H1 (cell line): ENCODE measurements around the gene CMIP. TPM values are rescaled to one million over a fixed set of nuclear protein-coding genes. Genes with fewer than 3 reads are reported as not detected.

Experiments used
- EZH2 ChIP-seq: fragments of 200-600 bp; sonication (generic); IDR thresholded peaks from 2 replicates; pipeline ENCODE4 v1.7.1; 2012; ENCODE audit warnings: low read depth, mild to moderate bottlenecking, moderate library complexity, low read length, inconsistent platforms; ENCODE audit not compliant: severe bottlenecking
- FOSL1 ChIP-seq: IDR thresholded peaks from 2 replicates; pipeline ENCODE4 v1.6.1; 2011; ENCODE audit warnings: mild to moderate bottlenecking, low read depth, low read length, moderate library complexity; ENCODE audit not compliant: insufficient read depth
- GABPA ChIP-seq: IDR thresholded peaks from 2 replicates; pipeline ENCODE4 v1.6.1; 2011; ENCODE audit warnings: mild to moderate bottlenecking, low read length, moderate library complexity, borderline replicate concordance; ENCODE audit not compliant: insufficient read depth
- HDAC2 ChIP-seq, 2 experiments: fragments of 300-600 bp in 1 of 2; sonication (generic) in 1 of 2; IDR thresholded peaks; 2 replicates each; pipeline ENCODE4 v1.6.1; 2011 to 2012; ENCODE audit warnings: low read depth in 2 of 2, low read length in 2 of 2, mild to moderate bottlenecking in 2 of 2, moderate library complexity in 2 of 2, borderline replicate concordance in 1 of 2, inconsistent platforms in 1 of 2
- NRF1 ChIP-seq: IDR thresholded peaks from 2 replicates; pipeline ENCODE4 v1.6.1; 2011; ENCODE audit warnings: mild to moderate bottlenecking, low read depth, low read length, improper control_type of control experiment
- POLR2A ChIP-seq, 2 experiments: IDR thresholded peaks; 1 replicate in 1 of 2; 2 replicates in 1 of 2; pipeline ENCODE4 v1.6.1; 2011; ENCODE audit warnings: low read depth in 2 of 2, low read length in 2 of 2, mild to moderate bottlenecking in 2 of 2; ENCODE audit errors: control extremely low read depth in 1 of 2
- RFX5 ChIP-seq: IDR thresholded peaks from 2 replicates; pipeline ENCODE4 v1.6.1; 2011; ENCODE audit warnings: low read depth, low read length, improper control_type of control experiment, borderline replicate concordance
- polyA plus RNA-seq, 7 experiments: library from polyadenylated mRNA; depleted of rRNA in 3 of 7; stranded (reverse) in 5 of 7; unstranded in 2 of 7; fragments of >200 nt in 5 of 7; fragments of 200-250 nt in 2 of 7; gene quantifications; 1 replicate in 5 of 7; 2 replicates in 1 of 7; 4 replicates in 1 of 7; pipeline versions ENCODE4 v1.2.1 to v1.2.3, GENCODE V29; 2011 to 2013; ENCODE audit warnings: missing spikeins in 2 of 7, mixed read lengths in 2 of 7
- total RNA-seq: library from RNA; stranded (reverse); fragmentation: NEBNext Ultra II Directional; extraction: Animal tissue kit (Norgen Biotek cat#: 25700); gene quantifications from 2 replicates; pipeline ENCODE4 v1.2.1, GENCODE V29; 2021
- TF ChIP-seq, protein P1 (sequence below): fragments of 300-600 bp; sonication (generic); IDR thresholded peaks from 2 replicates; pipeline ENCODE4 v1.7.1; 2012; ENCODE audit warnings: low read length, moderate library complexity, mild to moderate bottlenecking, inconsistent platforms; ENCODE audit not compliant: insufficient replicate concordance
- TF ChIP-seq, protein P2 (sequence below): IDR thresholded peaks from 2 replicates; pipeline ENCODE4 v1.6.1; 2012; ENCODE audit warnings: low read length, inconsistent platforms

Gene CMIP
- total and polyA plus RNA-seq, 2 of the 8 experiments (the other 6 are each of a cell fraction or from before 2014, with no cell fraction given): 7.9 to 53.2 TPM

DNA sequence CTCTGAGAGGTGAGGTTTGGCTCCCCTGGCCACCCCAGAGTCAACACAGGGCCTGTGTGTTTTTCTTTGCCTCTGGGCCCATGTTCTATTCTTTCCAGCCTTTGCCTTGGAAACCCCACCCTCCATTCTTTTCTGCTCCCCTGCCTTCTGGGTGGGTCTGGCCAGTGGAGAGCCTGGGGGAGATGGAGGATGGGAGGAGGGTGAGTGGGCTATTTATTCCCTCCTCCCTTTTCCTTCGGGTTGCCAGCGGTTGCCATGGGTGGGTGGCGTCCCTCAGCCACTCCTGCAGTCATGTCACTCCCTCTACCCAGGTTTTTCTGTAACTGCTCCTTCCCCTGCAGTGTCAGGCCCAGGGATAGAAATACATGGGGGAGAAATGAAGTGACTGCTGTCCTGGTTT lies 15.5 kb downstream of the CMIP start (continued):
- TF ChIP-seq, protein P1, sequence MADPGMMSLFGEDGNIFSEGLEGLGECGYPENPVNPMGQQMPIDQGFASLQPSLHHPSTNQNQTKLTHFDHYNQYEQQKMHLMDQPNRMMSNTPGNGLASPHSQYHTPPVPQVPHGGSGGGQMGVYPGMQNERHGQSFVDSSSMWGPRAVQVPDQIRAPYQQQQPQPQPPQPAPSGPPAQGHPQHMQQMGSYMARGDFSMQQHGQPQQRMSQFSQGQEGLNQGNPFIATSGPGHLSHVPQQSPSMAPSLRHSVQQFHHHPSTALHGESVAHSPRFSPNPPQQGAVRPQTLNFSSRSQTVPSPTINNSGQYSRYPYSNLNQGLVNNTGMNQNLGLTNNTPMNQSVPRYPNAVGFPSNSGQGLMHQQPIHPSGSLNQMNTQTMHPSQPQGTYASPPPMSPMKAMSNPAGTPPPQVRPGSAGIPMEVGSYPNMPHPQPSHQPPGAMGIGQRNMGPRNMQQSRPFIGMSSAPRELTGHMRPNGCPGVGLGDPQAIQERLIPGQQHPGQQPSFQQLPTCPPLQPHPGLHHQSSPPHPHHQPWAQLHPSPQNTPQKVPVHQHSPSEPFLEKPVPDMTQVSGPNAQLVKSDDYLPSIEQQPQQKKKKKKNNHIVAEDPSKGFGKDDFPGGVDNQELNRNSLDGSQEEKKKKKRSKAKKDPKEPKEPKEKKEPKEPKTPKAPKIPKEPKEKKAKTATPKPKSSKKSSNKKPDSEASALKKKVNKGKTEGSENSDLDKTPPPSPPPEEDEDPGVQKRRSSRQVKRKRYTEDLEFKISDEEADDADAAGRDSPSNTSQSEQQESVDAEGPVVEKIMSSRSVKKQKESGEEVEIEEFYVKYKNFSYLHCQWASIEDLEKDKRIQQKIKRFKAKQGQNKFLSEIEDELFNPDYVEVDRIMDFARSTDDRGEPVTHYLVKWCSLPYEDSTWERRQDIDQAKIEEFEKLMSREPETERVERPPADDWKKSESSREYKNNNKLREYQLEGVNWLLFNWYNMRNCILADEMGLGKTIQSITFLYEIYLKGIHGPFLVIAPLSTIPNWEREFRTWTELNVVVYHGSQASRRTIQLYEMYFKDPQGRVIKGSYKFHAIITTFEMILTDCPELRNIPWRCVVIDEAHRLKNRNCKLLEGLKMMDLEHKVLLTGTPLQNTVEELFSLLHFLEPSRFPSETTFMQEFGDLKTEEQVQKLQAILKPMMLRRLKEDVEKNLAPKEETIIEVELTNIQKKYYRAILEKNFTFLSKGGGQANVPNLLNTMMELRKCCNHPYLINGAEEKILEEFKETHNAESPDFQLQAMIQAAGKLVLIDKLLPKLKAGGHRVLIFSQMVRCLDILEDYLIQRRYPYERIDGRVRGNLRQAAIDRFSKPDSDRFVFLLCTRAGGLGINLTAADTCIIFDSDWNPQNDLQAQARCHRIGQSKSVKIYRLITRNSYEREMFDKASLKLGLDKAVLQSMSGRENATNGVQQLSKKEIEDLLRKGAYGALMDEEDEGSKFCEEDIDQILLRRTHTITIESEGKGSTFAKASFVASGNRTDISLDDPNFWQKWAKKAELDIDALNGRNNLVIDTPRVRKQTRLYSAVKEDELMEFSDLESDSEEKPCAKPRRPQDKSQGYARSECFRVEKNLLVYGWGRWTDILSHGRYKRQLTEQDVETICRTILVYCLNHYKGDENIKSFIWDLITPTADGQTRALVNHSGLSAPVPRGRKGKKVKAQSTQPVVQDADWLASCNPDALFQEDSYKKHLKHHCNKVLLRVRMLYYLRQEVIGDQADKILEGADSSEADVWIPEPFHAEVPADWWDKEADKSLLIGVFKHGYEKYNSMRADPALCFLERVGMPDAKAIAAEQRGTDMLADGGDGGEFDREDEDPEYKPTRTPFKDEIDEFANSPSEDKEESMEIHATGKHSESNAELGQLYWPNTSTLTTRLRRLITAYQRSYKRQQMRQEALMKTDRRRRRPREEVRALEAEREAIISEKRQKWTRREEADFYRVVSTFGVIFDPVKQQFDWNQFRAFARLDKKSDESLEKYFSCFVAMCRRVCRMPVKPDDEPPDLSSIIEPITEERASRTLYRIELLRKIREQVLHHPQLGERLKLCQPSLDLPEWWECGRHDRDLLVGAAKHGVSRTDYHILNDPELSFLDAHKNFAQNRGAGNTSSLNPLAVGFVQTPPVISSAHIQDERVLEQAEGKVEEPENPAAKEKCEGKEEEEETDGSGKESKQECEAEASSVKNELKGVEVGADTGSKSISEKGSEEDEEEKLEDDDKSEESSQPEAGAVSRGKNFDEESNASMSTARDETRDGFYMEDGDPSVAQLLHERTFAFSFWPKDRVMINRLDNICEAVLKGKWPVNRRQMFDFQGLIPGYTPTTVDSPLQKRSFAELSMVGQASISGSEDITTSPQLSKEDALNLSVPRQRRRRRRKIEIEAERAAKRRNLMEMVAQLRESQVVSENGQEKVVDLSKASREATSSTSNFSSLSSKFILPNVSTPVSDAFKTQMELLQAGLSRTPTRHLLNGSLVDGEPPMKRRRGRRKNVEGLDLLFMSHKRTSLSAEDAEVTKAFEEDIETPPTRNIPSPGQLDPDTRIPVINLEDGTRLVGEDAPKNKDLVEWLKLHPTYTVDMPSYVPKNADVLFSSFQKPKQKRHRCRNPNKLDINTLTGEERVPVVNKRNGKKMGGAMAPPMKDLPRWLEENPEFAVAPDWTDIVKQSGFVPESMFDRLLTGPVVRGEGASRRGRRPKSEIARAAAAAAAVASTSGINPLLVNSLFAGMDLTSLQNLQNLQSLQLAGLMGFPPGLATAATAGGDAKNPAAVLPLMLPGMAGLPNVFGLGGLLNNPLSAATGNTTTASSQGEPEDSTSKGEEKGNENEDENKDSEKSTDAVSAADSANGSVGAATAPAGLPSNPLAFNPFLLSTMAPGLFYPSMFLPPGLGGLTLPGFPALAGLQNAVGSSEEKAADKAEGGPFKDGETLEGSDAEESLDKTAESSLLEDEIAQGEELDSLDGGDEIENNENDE: no peak
- no peak for TF ChIP-seq NRF1
- TF ChIP-seq POLR2A (IDR thresholded peaks at IDR 0.05; ENCODE audit: control extremely low read depth in 1 of 2, low read depth in 2 of 2, low read length in 2 of 2): no peak
- TF ChIP-seq, protein P2, sequence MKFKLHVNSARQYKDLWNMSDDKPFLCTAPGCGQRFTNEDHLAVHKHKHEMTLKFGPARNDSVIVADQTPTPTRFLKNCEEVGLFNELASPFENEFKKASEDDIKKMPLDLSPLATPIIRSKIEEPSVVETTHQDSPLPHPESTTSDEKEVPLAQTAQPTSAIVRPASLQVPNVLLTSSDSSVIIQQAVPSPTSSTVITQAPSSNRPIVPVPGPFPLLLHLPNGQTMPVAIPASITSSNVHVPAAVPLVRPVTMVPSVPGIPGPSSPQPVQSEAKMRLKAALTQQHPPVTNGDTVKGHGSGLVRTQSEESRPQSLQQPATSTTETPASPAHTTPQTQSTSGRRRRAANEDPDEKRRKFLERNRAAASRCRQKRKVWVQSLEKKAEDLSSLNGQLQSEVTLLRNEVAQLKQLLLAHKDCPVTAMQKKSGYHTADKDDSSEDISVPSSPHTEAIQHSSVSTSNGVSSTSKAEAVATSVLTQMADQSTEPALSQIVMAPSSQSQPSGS: no peak
- TF ChIP-seq RFX5: no peak
- TF ChIP-seq HDAC2 (IDR thresholded peaks at IDR 0.05; ENCODE audit: borderline replicate concordance in 1 of 2, low read depth in 2 of 2, low read length in 2 of 2): no peak
- TF ChIP-seq EZH2: no peak
- TF ChIP-seq FOSL1: no peak
- TF ChIP-seq GABPA: no peak
